ENCODE measurements around the gene SCFD2. TPM values are rescaled to one million over a fixed set of nuclear protein-coding genes. Genes with fewer than 3 reads are reported as not detected.

SCFD2 gene
- polyA plus RNA-seq, 3 donors, result 5.4 to 9.4 (median 6.7) TPM

DNA sequence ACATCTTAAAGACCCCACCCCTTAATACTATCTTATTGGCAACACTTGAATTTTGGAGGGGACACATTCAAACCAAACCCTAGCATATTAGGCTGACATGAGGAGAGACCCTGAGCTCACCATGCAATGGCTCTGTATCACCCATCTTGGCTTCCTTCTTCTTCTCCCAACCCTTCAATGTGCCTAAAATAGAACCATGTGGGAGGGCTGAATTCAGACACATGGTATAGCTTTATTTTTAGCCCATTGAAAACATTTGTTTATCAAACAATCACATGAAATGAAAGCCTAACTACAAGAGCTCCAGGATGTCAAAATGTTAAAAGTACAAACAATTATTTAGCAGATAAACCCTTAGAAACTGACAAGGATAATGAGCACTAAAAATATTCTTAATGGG is 422.2 kb downstream of the SCFD2 start:
- Histone ChIP-seq H3K9ac (ENCODE audit: insufficient read depth, low read length, poor library complexity, severe bottlenecking) (no peak overlapping the region), H4K20me1 (ENCODE audit: insufficient read depth, low read length) (no peaks in the 10 kb centered on the region), H3K36me3 (replicated peaks in 1 of 2; ENCODE audit: control insufficient read depth in 1 of 2, insufficient read depth in 2 of 2, low read length in 2 of 2) (no peaks in the 10 kb centered on the region), H3K4me1 (ENCODE audit: control insufficient read depth in 1 of 2, insufficient read depth in 2 of 2, low read length in 2 of 2) (no peaks in the 10 kb centered on the region), H3K27ac (ENCODE audit: low read depth in 1 of 2, low read length in 2 of 2) (no peak overlapping the region), H3K4me3 (replicated peaks in 1 of 3; ENCODE audit: low read depth in 2 of 3, low read length in 3 of 3) (no peak overlapping the region), H3K9me3 (replicated peaks in 1 of 2; ENCODE audit: control insufficient read depth in 1 of 2, insufficient read depth in 1 of 2, low read length in 2 of 2) (no peaks in the 10 kb centered on the region), H2AFZ (ENCODE audit: insufficient read depth, low read depth, low read length, poor library complexity, severe bottlenecking) (no peak overlapping the region), H3K27me3 (ENCODE audit: control insufficient read depth in 2 of 2, insufficient read depth in 2 of 2, low read length in 2 of 2) (no peaks in the 10 kb centered on the region), H3K79me2 (ENCODE audit: insufficient read depth, low read length) (no peaks in the 10 kb centered on the region), H3K4me2 (replicated peaks; ENCODE audit: extremely low read depth, low read length, poor library complexity, severe bottlenecking) (no peak overlapping the region)
- intact Hi-C loops (cut with micrococcal nuclease), result no loop called here
- DNase-seq, result no peak
- Mint-ChIP-seq H3K27ac (no peak overlapping the region), H3K27me3 (ENCODE audit: low read depth in 3 of 3) (no peaks in the 10 kb centered on the region), H3K36me3 (no peaks in the 10 kb centered on the region), H3K4me3 (no peak overlapping the region), H3K4me1 (no peaks in the 10 kb centered on the region), H3K9me3 (no peaks in the 10 kb centered on the region)
- TF ChIP-seq, protein P1, sequence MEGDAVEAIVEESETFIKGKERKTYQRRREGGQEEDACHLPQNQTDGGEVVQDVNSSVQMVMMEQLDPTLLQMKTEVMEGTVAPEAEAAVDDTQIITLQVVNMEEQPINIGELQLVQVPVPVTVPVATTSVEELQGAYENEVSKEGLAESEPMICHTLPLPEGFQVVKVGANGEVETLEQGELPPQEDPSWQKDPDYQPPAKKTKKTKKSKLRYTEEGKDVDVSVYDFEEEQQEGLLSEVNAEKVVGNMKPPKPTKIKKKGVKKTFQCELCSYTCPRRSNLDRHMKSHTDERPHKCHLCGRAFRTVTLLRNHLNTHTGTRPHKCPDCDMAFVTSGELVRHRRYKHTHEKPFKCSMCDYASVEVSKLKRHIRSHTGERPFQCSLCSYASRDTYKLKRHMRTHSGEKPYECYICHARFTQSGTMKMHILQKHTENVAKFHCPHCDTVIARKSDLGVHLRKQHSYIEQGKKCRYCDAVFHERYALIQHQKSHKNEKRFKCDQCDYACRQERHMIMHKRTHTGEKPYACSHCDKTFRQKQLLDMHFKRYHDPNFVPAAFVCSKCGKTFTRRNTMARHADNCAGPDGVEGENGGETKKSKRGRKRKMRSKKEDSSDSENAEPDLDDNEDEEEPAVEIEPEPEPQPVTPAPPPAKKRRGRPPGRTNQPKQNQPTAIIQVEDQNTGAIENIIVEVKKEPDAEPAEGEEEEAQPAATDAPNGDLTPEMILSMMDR (IDR thresholded peaks at IDR 0.05), result no peak

DNA sequence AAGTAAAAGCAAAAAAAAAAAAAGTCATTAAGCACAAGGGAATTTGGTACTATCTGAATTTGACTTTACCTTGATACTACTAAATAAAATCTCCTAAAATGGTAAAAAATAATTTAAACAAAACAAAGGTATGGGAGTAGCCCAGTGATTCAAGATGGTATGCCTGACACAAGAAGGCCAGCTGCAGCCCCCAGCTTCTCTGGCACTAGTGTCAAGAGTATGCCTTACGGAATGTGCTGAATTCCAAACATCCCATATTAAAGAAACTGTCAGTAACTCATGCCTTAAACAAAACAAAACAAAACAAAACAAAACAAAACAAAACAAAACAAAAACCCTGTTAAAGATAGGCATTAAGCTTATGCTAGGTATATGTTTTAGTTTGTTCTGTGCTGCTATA is 422.9 kb downstream of the SCFD2 start:
- WGBS (ENCODE audit: insufficient coverage), result 80% methylated on average over 1 of the region's 1 CpG
- H3K4me3 Mint-ChIP-seq, result no peak overlapping the region
- Histone ChIP-seq H3K27me3 (ENCODE audit: control insufficient read depth in 2 of 2, insufficient read depth in 2 of 2, low read length in 2 of 2) (no peaks in the 10 kb centered on the region), H3K4me1 (ENCODE audit: control insufficient read depth in 1 of 2, insufficient read depth in 2 of 2, low read length in 2 of 2) (no peaks in the 10 kb centered on the region), H3K27ac (ENCODE audit: low read depth in 1 of 2, low read length in 2 of 2) (no peak overlapping the region), H2AFZ (ENCODE audit: insufficient read depth, low read depth, low read length, poor library complexity, severe bottlenecking) (no peak overlapping the region), H3K4me2 (replicated peaks; ENCODE audit: extremely low read depth, low read length, poor library complexity, severe bottlenecking) (no peak overlapping the region), H4K20me1 (ENCODE audit: insufficient read depth, low read length) (no peaks in the 10 kb centered on the region), H3K4me3 (replicated peaks in 1 of 3; ENCODE audit: low read depth in 2 of 3, low read length in 3 of 3) (no peak overlapping the region), H3K9me3 (replicated peaks in 1 of 2; ENCODE audit: control insufficient read depth in 1 of 2, insufficient read depth in 1 of 2, low read length in 2 of 2) (no peaks in the 10 kb centered on the region), H3K36me3 (replicated peaks in 1 of 2; ENCODE audit: control insufficient read depth in 1 of 2, insufficient read depth in 2 of 2, low read length in 2 of 2) (no peaks in the 10 kb centered on the region), H3K79me2 (ENCODE audit: insufficient read depth, low read length) (no peaks in the 10 kb centered on the region), H3K9ac (ENCODE audit: insufficient read depth, low read length, poor library complexity, severe bottlenecking) (no peak overlapping the region)
- TF ChIP-seq, protein P1 (IDR thresholded peaks at IDR 0.05), result no peak
- no peaks in the 10 kb centered on the region for H3K9me3 Mint-ChIP-seq
- H3K27me3 Mint-ChIP-seq (ENCODE audit: low read depth in 3 of 3), result no peaks in the 10 kb centered on the region
- no peak overlapping the region for H3K27ac Mint-ChIP-seq
- intact Hi-C loops (cut with micrococcal nuclease), result no loop called here
- H3K36me3 Mint-ChIP-seq, result no peaks in the 10 kb centered on the region
- H3K4me1 Mint-ChIP-seq, result no peaks in the 10 kb centered on the region
- DNase-seq, result no peak
